ENCODE data around the gene COL9A1.

- TF ChIP-seq CTCF (IDR thresholded peaks at IDR 0.05 in 2 of 3, conservative IDR thresholded peaks at IDR 0.05 in 1 of 3; ENCODE audit: insufficient read depth in 2 of 3, low read depth in 1 of 3, low read length in 3 of 3) (no peak), POLR2A (conservative IDR thresholded peaks at IDR 0.05) (no peak), ZNF274 (IDR thresholded peaks at IDR 0.05; ENCODE audit: borderline replicate concordance, low read depth, low read length) (no peak), TGIF2 (CRISPR knock-in tag; IDR thresholded peaks at IDR 0.05) (no peak), CHD1 (IDR thresholded peaks at IDR 0.05; ENCODE audit: low read length) (no peak)
Measured at GRCh38 chr6:70172252-70172651, 130.6 kb downstream of the COL9A1 start.

Data from K562 (cell line).